CD4-positive, alpha-beta T cell treated with Interleukin-15 for 4 hours (primary cell): ENCODE results near the gene MICAL2.

ENCODE experiments used
- DNase-seq: peaks from one replicate; pipeline ENCODE4 v3.0.0-alpha.2; 2020; ENCODE audit warnings: low spot score

MICAL2 gene

DNA sequence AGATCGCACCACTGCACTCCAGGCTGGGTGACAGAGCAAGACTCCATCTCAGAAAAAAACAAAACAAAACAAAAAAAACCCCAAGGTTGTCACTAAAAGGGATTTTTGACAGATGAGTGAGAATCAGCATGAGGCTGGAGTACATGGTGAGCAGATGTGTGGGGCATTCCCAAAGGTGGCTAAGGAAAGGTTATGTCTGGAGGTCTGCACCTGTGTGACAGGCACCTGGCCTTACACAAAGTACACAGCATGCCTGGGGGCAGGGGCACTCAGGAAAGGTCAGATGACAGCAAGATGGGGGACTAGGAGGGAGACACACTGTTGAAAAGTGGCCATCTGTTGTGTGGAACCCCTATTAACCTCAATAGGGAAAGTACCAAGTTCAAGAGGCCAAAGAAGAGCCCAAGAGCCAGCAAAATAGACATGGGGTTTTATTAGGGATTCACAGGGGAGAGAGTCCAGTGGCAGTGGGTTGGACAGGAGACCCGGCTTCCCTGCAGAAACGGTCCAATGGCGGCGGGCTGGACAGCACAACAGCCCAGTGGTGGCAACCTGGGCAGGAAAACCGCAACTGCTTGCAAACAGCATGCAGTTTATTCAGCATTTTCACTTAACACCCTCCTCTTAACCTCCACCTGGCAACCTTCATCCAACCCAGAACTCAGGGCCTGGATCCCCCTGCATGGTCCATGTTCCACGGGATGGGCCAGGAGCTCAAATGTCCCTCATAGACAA is 101.1 kb downstream of the MICAL2 start:
- no peak for DNase-seq

DNA sequence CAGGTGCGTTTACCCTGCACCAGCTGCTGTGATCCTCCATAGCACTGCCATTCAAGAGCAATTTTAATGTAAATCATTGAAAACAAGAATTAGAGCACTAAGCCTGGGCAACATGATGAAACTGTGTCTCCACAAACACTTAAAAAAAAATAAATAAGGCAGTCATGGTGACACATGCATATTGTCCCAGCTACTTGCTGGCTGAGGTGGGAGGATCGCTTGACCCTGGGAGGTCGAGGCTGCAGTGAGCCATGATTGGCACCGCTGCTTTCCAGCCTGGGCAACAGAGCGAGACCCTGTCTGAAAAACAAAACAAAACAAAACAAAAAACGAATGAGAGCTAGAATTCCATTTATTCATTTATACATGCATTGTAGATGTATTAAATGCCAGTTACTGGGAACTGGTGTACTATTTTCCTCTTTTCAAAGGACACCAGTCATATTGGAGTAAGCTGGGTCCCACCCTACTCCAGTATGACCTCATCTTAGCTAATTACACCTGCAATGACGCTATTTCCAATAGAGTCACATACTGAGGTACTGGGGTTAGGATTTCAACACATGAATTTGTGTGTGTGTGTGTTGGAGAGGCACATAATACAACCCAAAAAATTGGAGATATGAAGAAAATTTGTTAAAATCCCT is 101.9 kb downstream of the MICAL2 start:
- no peak for DNase-seq

DNA sequence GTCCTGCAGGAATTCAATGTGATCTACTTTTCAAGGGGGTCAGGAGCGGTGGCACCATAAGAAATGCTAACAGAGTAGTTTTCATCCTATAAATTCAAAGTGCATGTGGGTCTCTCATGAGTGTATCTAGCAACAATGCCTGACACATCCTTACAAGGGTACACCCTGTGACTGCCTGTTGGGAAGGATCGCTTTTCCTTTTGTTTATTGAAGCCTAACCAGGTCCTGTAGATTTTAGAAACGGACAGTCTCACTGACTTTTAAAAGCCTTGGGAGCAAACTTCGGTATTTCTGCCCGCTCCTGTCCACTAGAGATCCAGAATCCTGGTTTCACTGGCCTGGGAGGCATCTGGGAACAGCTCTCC is 102.4 kb downstream of the MICAL2 start:
- no peak for DNase-seq

DNA sequence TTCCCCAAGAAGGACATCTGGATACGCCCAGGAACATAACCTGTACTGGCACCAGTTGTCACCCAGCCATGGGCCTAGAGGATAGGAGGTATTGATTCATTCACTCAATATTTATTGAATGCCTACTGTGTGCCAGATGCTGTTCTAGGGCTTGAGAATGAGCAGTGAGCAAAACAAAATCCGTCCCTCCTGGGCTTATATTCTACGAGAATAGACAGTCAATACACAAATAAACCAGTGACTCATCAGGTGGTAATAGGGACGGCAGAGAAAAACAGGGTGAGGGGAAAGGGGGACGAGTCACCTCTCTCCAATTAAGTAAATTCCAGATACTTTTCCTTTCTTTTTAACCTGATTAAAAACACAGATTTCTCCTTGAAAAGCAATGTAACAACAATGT is 103.5 kb downstream of the MICAL2 start:
- DNase-seq = no peak

DNA sequence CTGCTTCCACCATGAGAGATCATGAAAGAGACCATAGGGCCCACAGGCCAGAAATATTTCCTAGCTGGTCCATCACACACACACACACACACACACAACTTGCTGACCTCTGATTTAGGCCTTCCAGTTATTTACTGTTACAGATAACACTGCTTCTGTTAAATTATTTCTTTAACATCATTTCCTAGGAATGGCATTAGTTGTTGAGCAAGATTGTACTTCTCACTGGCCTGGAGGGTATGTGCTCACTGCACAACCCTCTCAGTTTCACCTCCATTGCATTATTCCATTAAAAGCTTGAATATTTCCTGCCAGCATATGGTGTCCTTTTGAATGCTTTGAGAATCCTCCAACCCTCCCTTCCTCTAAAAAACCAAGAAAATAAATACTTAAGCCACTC is 104.4 kb downstream of the MICAL2 start:
- no peak for DNase-seq

DNA sequence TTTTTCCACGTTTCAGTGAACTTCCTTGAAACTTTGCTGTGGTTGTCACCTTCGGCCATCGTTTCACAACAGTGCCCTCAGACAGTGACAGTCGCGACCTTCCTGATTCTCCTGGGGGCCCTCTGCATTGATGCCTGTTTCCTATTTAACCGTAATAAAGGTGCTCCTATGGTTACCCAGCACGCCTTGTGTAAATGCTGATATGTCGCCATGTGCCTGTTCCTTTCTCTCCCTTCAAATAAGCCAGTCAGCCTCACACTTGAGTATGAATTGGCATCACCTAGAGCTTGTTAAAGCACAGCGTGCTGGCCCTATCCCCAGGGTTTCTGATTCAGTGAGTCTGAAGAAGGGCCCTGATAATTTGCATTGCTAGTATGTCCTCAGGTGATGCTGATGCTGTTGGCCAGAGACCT is 104.8 kb downstream of the MICAL2 start:
- DNase-seq = no peak

DNA sequence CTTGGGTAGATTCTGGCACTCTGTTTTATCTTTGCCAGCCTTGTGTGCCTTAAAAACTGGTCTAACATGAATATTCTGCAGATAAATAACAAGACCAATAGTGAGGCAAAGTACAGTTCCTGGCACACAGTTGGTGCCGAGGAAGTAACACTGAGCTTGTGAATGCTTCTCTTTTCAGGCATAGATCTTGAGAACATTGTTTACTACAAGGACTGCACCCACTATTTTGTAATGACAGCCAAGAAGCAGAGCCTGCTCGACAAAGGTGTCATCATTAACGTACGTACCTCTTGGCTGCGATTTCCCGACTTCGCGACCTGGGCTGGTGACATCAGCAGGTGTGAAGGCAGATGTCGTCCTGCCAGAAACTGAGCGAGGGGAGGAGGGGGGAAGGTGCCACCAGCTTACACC is 105.7 kb downstream of the MICAL2 start:
- DNase-seq = no peak

DNA sequence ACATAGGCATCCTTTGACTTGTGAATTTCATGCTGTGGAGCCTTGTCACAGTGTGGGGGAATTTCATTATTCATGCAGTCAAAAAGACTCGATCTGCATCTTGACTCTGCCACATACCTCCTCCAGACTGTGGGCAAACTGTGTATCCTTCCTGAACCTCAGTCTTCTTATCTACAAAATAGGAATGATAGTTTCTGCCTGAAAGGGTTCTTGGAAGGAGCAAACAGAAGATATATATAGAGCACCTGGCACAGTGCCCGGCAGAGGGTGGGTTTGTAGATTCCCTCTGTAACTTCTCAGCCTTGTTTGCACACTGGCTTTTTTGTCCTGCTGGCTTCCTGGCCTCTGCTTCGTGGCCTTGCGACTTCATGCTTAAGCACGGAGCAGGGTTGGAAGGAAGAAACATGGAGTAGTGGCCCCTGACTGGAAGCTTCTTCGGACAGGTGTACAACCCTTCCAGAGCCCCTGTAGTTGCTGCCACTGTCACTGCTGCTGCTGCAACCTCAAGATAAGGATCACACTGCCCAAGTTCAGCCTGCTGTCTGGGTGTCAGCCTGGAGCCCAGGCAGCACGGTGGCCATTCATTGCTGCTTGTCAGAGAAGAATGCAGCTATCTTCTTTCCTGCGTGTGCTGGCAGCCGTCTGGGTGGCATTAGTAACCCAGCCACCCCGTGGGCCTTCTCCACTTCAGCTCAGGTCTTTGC is 106.4 kb downstream of the MICAL2 start:
- no peak for DNase-seq

DNA sequence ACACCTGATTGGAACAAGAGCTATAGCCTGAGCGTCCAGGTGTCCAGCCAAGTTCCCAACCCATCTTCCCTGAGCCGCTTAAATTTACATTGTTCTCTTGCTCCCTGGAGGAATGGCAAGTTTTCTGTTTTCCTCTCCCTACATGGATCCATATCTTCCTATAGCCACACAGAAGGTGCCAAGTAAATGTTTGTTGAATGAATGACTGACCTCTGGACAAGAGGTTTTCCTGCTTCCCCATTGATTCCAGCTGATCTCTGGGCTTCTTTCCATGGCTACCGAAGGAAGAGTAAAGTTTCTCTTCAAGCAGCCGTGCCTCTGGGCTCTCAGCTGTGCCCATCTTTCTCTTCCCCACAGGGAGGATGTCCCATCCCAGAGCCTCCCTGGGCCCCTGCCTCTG is 107.5 kb downstream of the MICAL2 start:
- no peak for DNase-seq

DNA sequence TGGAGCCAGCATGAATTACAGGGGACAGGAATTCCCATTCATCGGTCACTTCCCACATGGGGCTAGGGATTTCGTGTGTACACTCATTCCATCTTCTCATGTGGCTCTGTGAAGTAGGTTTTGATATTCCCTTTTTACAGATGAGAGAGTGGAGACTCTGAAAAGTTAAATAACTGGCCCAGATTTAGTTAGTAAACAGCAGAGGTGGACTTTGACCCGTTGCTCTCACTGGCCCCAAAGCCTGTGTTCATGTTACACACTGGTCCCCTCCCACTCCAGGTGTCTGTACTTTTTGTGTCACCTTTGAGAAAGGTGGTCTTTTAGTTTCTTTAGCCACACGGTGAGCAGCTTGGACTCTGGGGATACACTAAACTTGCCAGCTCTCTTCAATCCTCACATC is 108.5 kb downstream of the MICAL2 start:
- no peak for DNase-seq

DNA sequence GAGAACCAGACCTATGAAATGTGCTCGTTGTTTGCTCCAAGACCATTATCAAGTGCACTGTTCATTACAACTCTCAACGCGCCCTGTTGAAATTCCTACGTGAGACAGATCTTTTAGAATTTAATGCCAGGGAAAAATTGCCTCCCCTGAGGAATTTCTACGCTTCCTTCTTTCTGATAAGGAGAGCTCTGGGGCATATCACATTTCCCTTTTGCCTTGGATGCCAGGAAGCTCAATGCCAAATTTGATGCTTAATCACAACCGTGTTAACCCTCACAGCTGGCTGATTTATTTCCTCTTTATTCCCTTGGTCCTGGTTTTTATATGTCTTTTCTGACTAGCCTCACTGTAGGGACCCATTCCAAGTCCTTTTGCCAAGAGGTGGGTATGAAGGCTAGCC is 109.4 kb downstream of the MICAL2 start:
- no peak for DNase-seq

DNA sequence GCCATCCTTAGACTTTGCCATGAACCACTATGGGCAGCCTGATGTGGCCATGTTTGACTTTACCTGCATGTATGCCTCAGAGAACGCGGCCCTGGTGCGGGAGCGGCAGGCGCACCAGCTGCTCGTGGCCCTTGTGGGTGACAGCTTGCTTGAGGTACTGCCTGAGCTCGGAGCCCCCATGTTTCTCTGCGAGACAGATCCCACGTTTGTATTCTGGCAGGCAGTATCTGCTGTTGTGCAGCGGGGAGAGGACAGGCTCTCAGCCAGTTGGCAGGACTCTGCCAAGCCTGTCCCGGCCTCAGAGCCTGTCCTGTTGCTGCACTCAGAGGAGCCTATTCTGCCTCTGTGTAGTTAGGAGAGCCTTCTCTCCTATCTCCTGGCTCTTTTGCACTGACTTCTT is 109.9 kb downstream of the MICAL2 start:
- DNase-seq = no peak

DNA sequence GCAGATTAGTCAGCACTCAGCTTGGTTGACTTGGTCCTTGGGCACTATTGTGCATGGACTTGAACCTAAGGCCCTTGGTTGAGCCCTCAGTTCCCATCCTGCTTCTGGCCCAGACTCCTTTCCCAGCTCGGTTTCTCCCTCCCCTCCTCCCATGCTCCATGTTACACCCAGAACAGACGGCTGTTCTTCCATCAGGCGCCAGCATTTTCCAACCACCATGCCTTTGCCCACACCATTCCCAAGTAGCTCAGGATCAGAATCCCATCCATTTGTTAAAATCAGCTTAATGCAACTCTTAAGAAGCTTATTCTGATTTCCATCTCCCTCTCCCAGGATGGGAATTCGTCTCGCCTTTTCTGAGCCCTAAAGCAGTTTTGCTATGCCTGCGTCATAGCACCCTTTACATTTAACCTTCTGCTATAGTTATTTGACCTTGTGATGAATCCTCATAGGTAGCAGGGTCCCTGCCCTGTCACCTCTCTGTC is 110.7 kb downstream of the MICAL2 start:
- no peak for DNase-seq

DNA sequence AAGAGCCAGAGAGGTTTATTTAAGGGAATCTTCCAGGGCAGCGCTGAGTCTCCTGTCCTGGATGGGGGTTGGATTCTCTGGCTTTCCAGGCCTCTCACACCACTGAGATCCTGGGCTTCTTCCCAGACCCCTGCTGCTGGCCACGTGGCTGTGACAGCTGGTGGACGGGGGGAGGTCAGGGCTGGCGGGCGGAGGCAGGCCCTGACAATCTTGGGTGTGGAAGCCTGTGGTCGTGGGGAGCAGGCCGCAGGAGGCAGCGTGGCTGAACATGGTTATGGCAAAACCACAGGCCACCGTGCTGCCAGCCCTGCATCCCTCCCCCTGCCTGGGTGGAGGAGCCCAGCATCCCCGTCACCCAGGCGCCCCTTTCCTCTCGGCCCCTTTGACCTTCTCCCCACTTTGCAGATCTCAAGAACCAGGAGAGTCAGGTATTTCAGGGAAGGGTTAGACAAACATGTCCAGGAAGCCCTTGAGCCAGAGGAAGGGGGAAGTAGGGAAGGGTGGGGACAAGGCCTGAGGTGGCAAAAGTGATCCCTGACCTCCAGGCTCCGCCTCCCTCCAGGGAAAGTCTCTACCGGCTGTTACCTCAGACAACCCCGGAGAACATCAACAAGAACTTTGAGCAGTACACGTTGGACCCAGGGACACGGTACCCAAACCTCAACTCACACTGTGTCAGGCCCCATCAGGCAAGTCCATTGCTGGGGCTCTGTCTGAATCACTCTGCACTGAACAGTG is 111.8 kb downstream of the MICAL2 start:
- no peak for DNase-seq

DNA sequence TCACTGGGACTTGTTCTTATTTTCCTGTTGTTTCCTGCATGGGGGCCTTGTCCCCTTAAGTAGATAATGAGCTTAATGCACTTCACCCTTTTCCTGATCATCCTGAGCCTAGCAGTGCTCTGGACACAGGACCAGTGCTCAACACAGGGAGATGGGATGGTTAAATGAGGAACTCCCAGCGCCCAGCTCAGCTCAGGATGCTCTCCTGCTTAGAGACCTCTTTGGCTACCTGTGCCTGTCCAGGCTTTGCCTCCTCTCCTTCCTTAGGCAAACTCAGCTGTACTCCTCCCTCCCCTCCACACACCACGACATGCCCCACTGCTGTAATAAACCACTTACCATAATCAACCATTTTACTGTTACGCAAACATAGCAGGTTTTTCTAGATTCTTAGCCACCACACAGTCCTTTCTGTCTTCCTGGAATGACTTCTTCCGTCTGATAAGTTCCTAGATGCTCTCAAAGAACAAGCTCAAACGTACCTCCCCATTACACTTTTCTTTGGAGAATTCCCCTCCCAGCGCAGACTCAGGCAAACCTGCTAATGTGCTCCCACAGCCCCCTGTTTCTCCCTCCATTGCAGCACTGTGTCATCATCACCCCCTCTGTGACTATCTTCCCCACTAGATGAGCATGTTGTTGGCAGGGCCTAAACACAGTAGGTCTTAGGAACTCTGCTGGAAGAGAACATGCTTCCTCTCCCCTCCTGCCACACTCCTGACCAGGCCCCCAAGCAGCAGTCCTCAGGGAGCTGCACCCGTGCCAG is 113.6 kb downstream of the MICAL2 start:
- no peak for DNase-seq

DNA sequence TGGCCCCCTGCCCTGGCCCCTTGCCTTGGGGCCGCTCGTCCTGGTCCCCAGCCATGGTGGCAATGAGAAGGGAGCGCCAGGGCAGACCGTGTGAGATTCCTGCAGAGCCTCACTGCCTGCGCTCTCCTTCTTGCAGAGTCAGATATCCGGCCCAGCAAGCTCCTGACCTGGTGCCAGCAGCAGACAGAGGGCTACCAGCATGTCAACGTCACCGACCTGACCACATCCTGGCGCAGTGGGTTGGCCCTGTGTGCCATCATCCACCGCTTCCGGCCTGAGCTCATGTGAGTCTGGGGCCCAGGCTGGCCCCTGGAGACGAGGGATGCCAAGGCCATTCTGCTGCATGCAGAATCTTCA is 114.1 kb downstream of the MICAL2 start:
- peak; percentile 84 for DNase-seq

DNA sequence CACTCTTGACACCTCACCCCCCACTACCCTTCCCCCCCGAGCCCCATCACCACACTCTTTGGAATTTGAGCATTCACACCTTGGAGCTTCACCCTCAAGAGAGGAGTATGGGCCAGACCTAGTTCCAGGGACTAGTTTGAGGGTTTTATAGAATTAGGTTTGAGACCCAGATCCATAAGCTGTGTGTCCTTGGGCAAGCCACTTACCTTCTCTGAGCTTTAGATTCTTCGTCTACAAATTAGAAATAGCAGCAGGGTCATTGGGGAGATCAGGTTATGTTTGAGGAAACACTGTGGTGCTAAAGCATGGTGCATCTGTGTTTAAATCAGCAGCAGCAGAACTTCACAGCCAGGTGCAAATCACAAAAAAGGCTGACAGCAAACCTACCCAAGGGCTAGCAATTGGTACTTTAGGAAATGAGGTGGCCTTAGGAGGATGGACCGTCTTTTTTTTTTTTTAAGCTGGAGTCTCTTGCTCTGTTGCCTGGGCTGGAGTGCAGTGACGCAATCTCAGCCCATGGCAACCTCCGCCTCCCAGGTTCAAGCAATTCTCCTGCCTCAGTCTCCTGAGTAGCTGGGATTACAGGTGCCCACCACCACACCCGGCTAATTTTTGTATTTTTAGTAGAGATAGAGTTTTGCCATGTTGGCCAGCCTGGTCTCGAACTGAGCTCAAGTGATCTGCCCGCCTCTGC is 114.8 kb downstream of the MICAL2 start:
- no peak for DNase-seq

DNA sequence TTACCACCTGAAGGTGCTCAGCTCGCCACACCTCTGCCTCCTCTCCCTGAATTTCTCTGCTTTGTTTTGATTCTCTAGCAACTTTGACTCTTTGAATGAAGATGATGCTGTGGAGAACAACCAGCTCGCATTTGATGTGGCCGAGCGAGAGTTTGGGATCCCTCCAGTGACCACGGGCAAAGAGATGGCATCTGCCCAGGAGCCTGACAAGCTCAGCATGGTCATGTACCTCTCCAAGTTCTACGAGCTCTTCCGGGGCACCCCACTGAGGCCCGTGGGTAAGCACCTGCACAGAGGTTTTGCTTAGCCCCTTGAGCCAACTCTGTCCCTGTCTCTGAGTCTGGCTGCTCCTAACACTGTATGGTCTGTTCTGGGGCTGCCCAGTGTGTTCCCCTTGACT is 115.7 kb downstream of the MICAL2 start:
- no peak for DNase-seq

DNA sequence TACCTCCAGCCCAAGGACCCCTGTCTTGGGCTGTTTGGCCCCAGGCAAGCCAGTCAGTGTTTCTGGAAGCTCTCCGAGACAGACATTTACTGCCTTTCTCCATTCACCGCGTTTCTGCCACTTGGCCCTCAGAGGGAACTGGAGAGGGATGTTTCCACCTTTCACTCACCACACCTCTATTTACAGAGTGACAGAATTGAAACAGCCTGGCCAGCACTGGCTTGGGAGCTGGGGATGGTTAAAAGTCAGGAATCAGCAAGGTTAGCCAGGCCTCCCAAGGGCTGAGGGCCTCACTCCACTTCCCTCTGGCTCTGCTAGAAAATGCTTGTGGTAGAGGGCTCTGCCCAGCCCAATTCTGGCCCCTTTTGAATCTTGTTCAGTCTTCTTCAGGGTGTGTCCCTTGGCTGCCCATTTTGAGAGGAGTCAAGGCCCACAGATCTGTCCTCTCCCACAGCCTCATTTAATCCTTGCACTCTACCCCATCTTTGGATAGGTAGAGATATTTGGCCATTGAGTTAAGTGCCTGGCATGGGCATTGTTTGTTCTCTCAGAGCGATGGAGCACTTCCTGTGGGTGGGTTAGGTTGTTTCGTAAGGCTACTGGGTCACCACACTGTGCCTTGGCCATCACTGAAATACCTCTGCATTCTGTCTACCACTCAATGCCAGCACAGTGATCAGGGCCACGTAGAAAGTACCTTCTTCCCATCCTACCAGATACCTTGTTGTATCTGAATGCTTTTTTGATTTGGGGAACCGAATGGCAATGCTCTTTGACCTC is 119.2 kb downstream of the MICAL2 start:
- DNase-seq = no peak

DNA sequence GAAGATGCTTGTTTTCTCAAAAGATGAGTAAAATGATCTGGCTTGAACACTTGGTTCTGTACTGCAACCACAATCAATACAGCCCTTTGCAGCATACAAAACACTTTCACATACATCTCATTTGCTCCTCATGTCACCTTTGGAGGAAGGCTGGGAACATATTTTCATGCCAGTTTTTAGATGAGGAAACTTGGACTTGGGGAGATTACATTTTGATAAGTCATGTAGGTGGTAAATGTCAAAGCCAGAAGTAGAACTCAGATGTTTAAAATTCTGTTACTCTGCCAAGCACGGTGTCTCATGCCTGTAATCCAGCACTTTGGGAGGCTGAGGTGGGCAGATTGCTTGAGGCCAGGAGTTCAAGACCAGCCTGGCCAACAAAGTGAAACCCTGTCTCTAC is 121.8 kb downstream of the MICAL2 start:
- no peak for DNase-seq
